ENCODE measurements around the gene CRABP2. TPM values are rescaled to one million over a fixed set of nuclear protein-coding genes. Genes with fewer than 3 reads are reported as not detected.

Gene CRABP2
- total and polyA plus RNA-seq, 10 of the 15 experiments (the other 5 are each of a cell fraction or from before 2014, with no cell fraction given), result 0.21 to 1.3 (median 0.41) TPM

- TF ChIP-seq POLR2AphosphoS5 (IDR thresholded peaks at IDR 0.05; ENCODE audit: low read length), result peak; percentile 73
- peak; percentile 76 for TF ChIP-seq RELB (IDR thresholded peaks at IDR 0.05; ENCODE audit: low read depth)
- 0 out of 4 replicates have a peak, but pooled peaks of 1 of the 2 experiments have one; percentile 15 for TF ChIP-seq EP300 (IDR thresholded peaks at IDR 0.05; ENCODE audit: borderline replicate concordance in 1 of 2, control insufficient read depth in 1 of 2, low read depth in 2 of 2, low read length in 2 of 2)
- TF ChIP-seq MEF2B (IDR thresholded peaks at IDR 0.05; ENCODE audit: partially characterized antibody, poor library complexity, severe bottlenecking), result no peak
- TF ChIP-seq NFXL1 (IDR thresholded peaks at IDR 0.05; ENCODE audit: borderline replicate concordance), result no peak
- TF ChIP-seq, protein P1, sequence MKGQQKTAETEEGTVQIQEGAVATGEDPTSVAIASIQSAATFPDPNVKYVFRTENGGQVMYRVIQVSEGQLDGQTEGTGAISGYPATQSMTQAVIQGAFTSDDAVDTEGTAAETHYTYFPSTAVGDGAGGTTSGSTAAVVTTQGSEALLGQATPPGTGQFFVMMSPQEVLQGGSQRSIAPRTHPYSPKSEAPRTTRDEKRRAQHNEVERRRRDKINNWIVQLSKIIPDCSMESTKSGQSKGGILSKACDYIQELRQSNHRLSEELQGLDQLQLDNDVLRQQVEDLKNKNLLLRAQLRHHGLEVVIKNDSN (IDR thresholded peaks at IDR 0.05; ENCODE audit: borderline replicate concordance, extremely low read length, insufficient read depth, low read depth, low read length), result peak; percentile 75
- TF ChIP-seq CEBPB (IDR thresholded peaks at IDR 0.05; ENCODE audit: borderline replicate concordance in 1 of 2, low read depth in 2 of 2, low read length in 2 of 2), result no peak
- TF ChIP-seq RELA (IDR thresholded peaks at IDR 0.05; ENCODE audit: borderline replicate concordance, partially characterized antibody), result no peak
- no peak for TF ChIP-seq CBX3 (IDR thresholded peaks at IDR 0.05; ENCODE audit: borderline replicate concordance, low read depth)
- no peak for TF ChIP-seq SREBF1 (IDR thresholded peaks at IDR 0.05; ENCODE audit: low read length)
- no peak for TF ChIP-seq KAT2A (conservative IDR thresholded peaks at IDR 0.05; ENCODE audit: control insufficient read depth, low read depth, low read length)
- TF ChIP-seq USF2 (IDR thresholded peaks at IDR 0.05; ENCODE audit: borderline replicate concordance, low read depth, low read length), result peak; percentile 52
- TF ChIP-seq HCFC1 (IDR thresholded peaks at IDR 0.05; ENCODE audit: low read length), result no peak
- TF ChIP-seq MEF2A (IDR thresholded peaks at IDR 0.05; ENCODE audit: insufficient read depth, low read depth, low read length), result no peak
- TF ChIP-seq EZH2 (IDR thresholded peaks at IDR 0.05; ENCODE audit: borderline replicate concordance, control insufficient read depth, low read depth, low read length), result no peak
- TF ChIP-seq POLR2AphosphoS2 (IDR thresholded peaks at IDR 0.05; ENCODE audit: low read depth, low read length), result no peak
- TF ChIP-seq NR2C1 (IDR thresholded peaks at IDR 0.05), result peak; percentile 88
- TF ChIP-seq ATF7 (IDR thresholded peaks at IDR 0.05; ENCODE audit: low read depth), result no peak
- no peak for TF ChIP-seq LARP7 (IDR thresholded peaks at IDR 0.05)
- TF ChIP-seq EED (IDR thresholded peaks at IDR 0.05; ENCODE audit: low read depth), result peak; percentile 63
- peak; percentile 34 for TF ChIP-seq SMAD1 (IDR thresholded peaks at IDR 0.05; ENCODE audit: low read depth, partially characterized antibody)
- no peak for TF ChIP-seq JUND (IDR thresholded peaks at IDR 0.05; ENCODE audit: low read depth, low read length)
- no peak for TF ChIP-seq SUPT20H (IDR thresholded peaks at IDR 0.05; ENCODE audit: borderline replicate concordance, control insufficient read depth, low read depth, low read length)
- 0 out of 2 replicates have a peak, but pooled peaks have one; percentile 8 for TF ChIP-seq CREM (IDR thresholded peaks at IDR 0.05; ENCODE audit: low read depth)
- 0 out of 2 replicates have a peak, but pooled peaks have one; percentile 16 for TF ChIP-seq MTA2 (IDR thresholded peaks at IDR 0.05; ENCODE audit: low read depth)
- peak; percentile 82 to 83; a peak in 3 of 4 replicates for TF ChIP-seq IKZF2 (IDR thresholded peaks at IDR 0.05)
- TF ChIP-seq BHLHE40 (IDR thresholded peaks at IDR 0.05; ENCODE audit: borderline replicate concordance in 1 of 2, low read depth in 2 of 2, low read length in 1 of 2), result peak in 1 of 2 experiments; percentile 23; a peak in 1 of 4 replicates
These were observed 43.5 kb upstream of the CRABP2 start (continued) for GRCh38 chr1:156748670-156749418.

Data from GM12878 (cell line).